GM21526 (cell line): ENCODE data around the gene UBR7.
"Not testable (repeated sequence)": the region's sequence is repeated elsewhere in the genome, so short reads cannot be mapped to it uniquely, and the experiment has no call there.

Experiments used
- ATAC-seq: cut with Tn5 transposase; IDR thresholded peaks from one replicate; pipeline ENCODE4 v1.9.1; 2021; ENCODE audit warnings: moderate library complexity; ENCODE audit not compliant: unreplicated experiment, low FRiP score

The UBR7 gene, protein sequence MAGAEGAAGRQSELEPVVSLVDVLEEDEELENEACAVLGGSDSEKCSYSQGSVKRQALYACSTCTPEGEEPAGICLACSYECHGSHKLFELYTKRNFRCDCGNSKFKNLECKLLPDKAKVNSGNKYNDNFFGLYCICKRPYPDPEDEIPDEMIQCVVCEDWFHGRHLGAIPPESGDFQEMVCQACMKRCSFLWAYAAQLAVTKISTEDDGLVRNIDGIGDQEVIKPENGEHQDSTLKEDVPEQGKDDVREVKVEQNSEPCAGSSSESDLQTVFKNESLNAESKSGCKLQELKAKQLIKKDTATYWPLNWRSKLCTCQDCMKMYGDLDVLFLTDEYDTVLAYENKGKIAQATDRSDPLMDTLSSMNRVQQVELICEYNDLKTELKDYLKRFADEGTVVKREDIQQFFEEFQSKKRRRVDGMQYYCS

DNA sequence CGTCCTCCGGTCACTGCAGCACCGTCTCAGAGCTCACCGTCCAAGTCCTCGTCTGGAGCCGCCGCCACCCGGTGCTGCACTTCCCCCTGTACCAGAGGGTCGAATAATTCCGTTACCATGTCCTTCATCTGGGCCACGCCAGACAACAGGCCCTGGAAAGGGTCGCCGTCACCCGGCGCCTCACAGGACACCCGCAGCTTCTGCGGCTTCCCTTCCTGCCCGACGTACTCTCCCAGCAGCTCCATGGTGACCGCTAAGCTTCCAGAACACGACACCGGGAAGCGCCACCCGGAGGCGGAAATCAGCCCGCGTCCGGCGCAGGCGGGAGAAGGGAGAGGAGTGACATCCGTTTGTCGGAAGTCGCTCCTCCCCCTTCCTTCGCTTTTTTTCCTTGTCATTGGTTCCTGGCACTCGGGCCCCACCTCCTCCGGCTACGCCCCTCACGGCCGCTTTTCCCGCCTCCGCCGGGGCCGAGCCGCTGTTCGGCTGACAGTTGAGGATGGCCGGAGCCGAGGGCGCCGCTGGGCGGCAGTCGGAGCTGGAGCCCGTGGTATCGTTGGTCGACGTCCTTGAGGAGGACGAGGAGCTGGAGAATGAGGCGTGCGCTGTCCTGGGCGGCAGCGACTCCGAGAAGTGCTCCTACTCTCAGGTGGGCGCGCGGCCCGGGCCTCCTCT, at the start of gene UBR7, which contains the start of gene GON7:
TSS of gene UBR7 (plus strand) at position 464 of the 675 bp plus-strand sequence. CDS start at position 500, 36 bp downstream.
TSS of gene GON7 (minus strand) at position 273 of the 675 bp plus-strand sequence. CDS start at position 245, 28 bp downstream.
- peak; percentile 78 for ATAC-seq

DNA sequence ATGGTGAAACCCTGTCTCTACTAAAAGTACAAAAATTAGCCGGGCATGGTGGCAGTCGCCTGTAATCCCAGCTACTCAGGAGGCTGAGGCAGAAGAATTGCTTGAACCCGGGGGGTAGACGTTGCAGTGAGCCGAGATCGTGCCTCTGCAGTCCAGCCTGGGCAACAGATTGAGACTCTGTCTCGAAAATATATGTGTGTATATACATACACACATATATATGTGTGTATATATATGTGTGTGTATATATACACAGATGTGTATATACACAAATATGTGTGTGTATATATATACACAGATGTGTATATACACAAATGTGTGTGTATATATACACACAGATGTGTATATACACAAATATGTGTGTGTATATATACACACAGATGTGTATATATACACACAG, 48.7 kb upstream of the UBR7 start:
- ATAC-seq, result not testable (repeated sequence)

DNA sequence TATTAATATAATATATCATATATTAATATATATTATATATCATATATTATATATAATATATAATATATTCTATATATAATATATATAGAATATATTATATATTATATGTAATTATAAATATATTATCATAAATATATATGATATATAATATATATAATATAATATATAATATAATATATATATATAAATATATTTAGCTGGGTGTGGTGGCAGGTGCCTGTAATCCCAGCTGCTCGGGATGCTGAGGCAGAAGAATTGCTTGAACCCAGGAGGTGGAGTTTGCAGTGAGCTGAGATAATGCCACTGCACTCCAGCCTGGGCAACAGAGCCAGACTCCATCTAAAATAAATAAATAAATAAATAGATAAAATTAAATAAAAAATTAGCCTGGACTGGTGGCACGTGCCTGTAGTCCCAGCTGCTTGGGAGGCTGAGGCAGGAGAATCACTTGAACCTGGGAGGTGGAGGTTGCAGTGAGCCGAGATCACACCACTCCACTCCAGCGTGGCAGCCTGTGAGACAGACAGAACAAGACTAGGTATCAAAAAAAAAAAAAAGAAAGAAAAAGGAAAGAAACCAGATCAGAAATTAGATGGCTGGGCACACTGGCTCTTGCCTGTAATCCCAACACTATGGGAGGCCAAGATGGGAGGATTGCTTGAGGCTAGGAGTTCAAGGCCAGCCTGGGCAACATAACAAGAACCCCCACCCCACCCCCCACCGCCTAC, 47.3 kb upstream of the UBR7 start:
- ATAC-seq, result not testable (repeated sequence)

DNA sequence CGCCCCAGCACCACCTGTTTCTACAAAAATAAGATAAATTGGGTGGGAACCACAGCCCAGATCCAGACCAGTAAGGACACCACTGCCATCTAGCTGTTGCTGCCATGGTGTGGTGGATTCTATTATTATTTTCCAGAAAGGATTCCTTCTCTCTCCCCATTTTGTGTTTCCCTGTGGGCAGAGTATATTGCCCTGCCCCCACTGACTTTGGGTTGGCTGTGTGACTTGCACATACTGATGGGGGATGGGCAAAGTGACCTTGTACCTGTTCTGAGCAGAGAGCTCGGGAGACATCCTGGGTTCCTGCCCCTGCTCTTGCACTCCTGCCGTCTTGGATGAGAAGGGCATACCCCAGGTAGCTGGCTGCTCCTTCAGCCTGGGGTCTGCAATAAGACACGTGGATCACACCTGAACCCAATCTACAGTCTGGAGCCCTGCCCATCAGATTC, 46.7 kb upstream of the UBR7 start:
- ATAC-seq, result no peak

DNA sequence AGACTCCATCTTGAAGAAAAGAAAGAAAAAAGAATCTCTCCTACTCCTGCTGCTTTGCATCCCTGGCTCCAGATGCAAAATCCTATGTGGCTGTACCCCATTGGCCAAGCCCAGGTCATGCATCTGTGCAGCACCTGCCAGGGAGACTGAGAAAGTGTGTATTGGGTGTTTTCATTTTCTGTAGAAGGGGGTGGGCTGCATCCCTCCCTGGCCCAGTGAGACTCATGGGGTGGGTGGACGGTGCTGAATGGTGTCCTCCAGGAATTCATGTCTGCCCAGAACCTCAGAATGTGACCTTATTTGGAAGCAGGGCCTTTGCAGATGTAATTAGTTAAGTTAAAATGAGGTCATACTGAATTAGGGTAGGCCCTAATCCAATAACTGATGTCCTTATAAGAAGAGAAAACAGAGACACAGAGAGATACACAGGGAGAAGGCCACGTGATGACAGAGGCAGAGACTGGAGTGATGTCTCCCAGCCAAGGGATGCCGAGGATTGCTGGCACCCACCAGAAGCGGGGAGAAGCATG, 45.6 kb upstream of the UBR7 start:
- ATAC-seq, result no peak

DNA sequence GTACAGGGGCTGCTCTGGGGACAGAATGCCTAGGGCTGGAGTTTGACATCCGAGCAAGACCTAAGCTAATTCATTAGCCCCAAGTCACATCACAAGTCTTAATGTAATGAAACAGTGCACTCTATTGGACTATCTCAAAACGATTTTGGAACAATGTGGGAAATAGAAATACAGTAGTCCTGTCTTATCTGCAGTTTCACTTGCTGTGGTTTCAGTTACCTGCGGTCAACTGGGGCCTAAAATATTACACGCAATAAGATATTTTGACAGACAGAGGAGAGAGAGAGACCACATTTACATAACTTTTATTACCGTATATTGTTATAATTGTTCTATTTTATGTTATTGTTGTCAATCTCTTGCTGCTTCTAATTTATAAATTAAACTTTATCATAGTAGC, 43.5 kb upstream of the UBR7 start:
- no peak for ATAC-seq

DNA sequence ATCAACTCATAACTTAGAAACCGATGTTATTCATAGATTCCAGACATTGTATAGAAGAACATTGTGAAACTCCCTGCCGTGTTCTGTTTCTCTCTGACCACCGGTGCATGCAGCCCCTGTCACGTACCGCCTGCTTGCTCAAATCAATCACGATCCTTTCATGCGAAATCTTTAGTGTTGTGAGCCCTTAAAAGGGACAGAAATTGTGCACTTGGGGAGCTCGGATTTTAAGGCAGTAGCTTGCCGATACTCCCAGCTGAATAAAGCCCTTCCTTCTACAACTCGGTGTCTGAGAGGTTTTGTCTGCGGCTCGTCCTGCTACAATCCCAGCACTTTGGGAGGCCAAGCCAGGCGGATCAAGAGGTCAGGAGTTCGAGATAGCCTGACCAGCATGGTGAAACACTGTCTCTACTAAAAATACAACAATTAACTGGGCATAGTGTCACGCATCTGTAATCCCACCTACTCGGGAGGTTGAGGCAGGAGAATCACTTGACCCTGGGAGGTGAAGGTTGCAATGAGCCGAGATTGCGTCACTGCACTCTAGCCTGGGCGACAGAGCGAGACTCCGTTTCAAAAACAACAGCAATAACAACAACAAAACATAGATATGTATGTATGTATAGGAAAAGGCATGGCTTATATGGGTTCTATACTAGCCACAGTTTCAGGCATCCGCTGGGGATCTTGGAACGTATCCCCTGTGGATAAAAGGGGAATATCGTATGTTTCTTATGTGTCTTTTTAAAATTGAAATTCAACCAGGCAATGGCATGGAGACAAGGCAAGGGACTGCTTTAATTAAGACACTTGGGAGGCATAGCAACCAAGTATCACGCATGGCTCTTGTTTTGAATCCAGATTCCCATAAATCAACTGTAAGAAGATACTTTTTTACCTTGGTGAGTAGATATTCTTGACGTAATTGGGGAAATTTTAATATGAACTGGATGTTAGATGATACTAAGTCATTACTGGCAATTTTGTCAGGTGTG, 41.5 kb upstream of the UBR7 start:
- ATAC-seq, result not testable (repeated sequence)

DNA sequence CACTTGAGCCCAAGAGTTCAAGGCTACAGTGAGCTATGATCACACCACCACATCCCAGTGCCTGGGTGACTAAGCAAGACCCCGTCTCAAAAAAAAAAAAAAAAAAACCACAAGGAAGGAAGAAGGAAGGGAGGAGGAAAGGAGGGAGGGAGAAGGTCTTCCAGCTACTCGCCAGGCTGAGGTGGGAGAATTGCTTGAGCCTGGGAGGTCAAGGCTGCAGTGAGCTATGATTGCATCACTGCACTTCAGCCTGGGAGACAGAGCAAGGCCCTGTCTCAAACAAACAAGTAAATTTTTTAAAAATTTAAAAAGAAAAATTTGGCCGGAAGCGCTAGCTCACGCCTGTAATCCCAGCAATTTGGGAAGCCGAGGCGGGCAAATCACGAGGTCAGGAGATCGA, 38.4 kb upstream of the UBR7 start:
- not testable (repeated sequence) for ATAC-seq

DNA sequence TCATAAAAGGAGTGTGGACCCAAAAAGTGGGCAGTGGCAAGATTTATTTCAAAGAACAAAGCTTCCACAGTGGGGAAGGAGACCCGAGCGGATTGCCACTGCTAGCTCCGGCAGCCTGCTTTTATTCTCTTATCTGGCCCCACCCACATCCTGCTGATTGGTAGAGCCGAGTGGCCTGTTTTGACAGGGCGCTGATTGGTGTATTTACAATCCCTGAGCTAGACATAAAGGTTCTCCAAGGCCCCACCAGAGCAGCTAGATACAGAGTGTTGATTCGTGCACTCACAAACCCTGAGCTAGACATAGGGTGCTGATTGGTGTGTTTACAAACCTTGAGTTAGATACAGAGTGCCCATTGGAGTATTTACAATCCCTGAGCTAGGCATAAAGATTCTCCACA, 37.4 kb upstream of the UBR7 start:
- ATAC-seq, result not testable (repeated sequence)

DNA sequence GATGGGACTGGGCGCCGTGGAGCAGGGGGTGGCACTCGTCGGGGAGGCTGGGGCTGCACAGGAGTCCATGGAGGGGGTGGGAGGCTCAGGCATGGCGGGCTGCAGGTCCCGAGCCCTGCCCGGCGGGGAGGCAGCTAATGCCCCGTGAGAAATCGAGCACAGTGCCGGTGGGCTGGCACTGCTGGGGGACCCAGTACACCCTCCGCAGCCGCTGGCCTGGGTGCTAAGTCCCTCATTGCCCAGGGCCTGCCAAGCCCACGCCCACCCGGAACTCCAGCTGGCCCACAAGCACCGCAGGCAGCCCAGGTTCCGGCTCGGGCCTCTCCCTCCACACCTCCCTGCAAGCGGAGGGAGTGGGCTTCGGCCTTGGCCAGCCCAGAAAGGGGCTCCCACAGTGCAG, 36.9 kb upstream of the UBR7 start:
- ATAC-seq, result not testable (repeated sequence)

DNA sequence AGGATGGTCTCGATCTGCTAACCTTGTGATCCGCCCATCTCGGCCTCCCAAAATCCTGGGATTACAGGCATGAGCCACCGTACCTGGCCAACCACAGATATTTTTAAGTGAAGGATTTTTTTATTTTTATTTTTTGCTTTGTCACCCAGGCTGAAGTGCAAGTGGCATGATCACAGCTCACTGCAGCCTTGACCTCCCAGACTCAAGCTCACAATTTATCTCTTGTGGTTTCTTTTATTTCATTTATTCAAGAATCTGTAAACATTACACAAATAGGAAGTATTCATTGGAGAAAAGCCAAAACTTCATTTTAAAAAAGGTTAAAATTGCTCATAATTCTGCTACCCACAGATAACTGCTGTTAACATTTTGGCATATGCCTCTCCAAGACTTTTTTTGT, 35.7 kb upstream of the UBR7 start:
- ATAC-seq, result no peak

DNA sequence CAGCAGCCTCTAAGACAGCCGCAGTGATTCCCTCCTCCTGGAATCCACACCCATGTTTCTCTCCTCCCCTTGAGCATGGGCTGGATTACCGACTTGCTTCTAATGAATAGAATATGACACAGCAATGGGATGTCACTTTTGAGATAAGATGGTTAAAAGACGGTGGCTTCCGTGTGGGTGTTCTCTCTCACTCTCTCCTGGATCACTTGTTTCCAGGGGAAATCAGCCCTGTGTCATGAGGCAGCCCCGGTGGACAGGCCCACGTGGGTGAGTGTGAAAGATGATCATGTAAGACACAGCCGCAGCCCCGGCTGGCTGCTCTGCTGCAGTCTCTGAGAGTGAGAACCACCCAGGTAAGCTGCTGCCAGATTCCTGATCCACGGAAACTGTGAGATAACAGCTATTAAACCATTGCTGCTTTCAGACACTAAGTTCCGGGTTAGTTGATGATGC, 33.1 kb upstream of the UBR7 start:
- no peak for ATAC-seq

DNA sequence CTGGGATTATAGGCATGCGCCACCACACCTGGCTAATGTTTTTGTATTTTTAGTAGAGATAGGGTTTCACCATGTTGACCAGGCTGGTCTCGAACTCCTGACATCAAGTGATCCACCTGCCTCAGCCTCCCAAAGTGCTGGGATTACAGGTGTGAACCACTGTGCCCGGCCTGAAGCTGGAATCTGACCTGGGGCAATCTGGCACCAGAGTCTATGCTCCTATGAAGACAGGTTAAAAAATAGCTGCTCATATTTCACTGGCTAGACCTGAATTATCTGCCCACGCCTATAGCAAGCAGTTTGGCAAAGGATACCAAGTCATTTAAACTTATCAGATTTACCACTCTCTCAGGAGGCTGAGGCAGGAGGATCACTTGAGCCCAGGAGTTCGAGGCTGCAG, 32.3 kb upstream of the UBR7 start:
- not testable (repeated sequence) for ATAC-seq

DNA sequence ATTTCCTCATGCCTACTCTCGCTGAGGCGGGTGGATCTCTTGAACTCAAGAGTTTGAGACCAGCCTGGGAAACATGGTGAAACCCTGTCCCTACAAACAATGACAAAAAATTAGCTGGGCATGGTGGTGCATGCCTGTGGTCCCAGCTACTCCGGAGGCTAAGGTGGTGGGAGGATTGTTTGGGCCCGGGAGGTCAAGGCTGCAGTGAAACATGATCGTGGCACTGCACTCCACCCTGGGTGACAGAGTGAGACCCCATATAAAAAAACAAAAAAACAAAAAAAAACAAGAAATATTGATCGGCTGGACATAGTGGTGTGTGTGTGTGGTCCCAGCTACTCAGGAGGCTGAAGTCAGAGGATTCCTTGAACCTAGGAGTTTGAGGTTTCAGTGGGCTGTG, 31.6 kb upstream of the UBR7 start:
- ATAC-seq, result no peak

DNA sequence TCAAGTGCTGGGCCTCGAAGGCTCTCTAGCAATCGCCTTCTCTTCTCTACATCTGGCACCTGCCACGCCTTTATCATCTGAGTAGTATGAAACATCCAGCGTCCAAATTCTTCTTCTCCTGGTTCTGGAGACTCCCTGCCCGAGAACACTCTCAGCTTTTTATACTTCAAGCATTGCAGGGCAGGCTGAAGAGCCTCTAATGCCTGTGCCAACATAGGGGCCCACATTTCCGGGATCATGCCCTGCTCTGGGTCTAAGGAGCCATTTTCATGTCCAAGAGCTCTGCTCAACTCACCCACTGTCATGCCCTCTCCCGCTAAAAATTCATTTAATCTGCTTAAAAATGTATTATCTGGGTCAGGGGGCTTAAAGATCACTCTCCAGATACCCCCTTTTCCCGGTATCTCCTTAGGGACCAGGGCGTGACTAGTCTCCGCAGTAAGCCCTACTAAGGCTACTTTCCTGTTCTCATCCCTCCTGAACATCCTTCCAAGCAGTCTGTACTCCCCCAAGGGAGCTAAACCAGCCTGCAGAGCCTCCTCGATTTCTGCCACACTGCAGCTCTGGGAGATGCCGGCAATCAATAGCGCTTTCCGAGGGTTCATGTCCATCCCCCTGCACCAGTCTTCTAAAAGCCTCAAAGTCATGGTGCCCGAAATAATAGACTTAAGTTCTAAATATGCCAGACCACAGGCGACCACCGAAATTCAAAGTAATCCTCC, 23.3 kb upstream of the UBR7 start:
- no peak for ATAC-seq

DNA sequence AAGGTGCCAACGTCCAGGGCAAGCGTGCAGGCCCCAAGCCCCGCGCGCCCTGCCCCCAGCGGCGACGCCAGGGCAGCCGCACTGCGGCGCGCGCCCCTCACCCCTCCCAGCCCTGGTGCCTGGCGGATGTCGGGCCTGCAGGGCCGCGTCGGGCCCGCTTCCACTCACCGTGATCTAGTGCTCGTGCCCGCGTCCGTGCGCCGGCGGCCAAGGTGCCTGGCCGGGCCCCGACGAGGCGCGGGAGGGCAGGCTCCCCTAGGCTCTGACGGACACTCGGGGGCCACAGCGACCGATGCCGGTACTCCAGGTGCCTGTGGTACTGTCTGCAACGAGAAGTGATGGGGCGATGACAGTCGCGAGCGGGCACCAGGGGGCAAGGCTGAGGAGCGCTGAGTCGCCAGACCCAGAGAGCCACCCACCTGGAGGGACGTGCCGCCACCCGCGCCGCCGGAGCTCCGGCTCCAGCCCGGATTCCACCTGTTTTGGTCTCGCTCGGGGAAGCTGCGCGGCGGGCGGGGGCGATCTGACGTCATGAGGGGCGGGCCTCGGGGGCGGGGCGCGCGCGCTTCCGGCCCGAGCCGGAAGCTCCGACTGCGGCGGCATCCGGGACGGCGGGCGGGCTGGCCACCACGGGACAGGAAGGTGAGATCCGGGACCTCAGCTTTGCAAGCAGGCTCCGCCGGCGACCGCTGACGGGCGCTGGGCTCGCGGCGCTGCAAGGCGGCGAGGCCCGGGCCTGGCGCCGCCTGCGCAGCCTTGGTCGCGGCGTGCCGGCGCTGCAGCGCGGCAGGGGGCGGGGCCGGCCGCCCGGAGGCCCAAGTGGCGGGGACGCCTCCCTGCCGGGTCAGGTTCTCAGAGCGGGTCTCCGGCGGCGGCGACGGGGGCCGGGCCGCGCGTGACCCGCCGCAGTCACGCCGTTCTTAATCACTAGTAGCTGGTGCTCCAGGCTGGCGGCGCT, 22.4 kb upstream of the UBR7 start, which contains the start of the genes LYSET and MOAP1:
TSS of gene LYSET (plus strand) at position 927 of the 958 bp plus-strand sequence. CDS start 89 bp downstream, outside the sequence.
TSS of gene MOAP1 (minus strand) at position 507 of the 958 bp plus-strand sequence. CDS start 655 bp downstream, outside the sequence.
- ATAC-seq, result peak; percentile 83

DNA sequence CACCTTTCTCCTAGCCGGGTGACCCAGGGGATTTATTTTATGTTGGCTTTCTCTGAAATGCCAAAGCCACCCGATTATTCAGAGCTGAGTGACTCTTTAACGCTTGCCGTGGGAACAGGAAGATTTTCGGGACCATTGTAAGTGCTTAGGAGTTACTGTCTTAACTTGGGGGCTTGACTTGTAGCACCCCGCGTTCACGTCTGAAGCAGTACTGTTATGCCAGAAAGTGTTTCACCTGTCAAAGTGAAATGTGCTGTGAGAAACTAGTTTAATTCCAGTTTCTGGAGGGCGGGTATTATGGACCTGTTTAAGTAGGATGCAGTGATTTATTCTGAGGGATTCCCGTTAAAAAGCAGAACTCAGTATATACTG, 21.7 kb upstream of the UBR7 start:
- peak; percentile 6 for ATAC-seq
